T-cell (primary cell): ENCODE measurements around the gene SEPTIN5. TPM values are rescaled to one million over a fixed set of nuclear protein-coding genes. Genes with fewer than 3 reads are reported as not detected.

ENCODE experiments used
- ATAC-seq, 4 experiments: fragments of 200-7000 bp in 3 of 4; fragments of 150-1000 bp in 1 of 4; cut with Tn5 transposase; replicated peaks in 1 of 4; 1 replicate in 3 of 4; 2 replicates in 1 of 4; pipeline ENCODE4 v1.10.0; 2021; ENCODE audit warnings: moderate library complexity in 3 of 4, mild to moderate bottlenecking in 2 of 4, moderate number of reproducible peaks in 1 of 4
- CTCF ChIA-PET, 2 donors: fragments of 300-600 bp; sonication (Branson Sonifier 250); formaldehyde crosslinking; loops; one replicate each; lab custom pipeline; 2022; ENCODE audit warnings: antibody characterized with exemption in 2 of 2; lab: Charles Lee
- POLR2A ChIA-PET, 2 donors: fragments of 300-600 bp; sonication (Branson Sonifier 250); formaldehyde crosslinking; loops; one replicate each; lab custom pipeline; 2022; ENCODE audit warnings: antibody characterized with exemption in 2 of 2; lab: Charles Lee
- DNase-seq, 35 experiments: peaks; one replicate each; pipeline versions ENCODE4 v3.0.0 to v3.0.0-alpha.2; 2013 to 2023
- H3K27ac ChIP-seq: one replicate; pipeline ENCODE4 v1.5.1; 2013; ENCODE audit warnings: low read length
- H3K27me3 ChIP-seq, 2 experiments: replicated peaks in 1 of 2; 1 replicate in 1 of 2; 2 replicates in 1 of 2; pipeline versions ENCODE4 v1.6.1 to v1.7.0; 2013; ENCODE audit warnings: low read length in 1 of 2, mixed read lengths in 1 of 2; ENCODE audit not compliant: control insufficient read depth in 2 of 2, insufficient read depth in 2 of 2; ENCODE audit errors: extremely low read depth in 1 of 2
- H3K36me3 ChIP-seq, 2 donors: 1 replicate in 1 of 2; 2 replicates in 1 of 2; pipeline versions ENCODE4 v1.6.1 to v1.7.0; 2013; ENCODE audit warnings: low read length in 1 of 2; ENCODE audit not compliant: control insufficient read depth in 2 of 2, insufficient read depth in 1 of 2; ENCODE audit errors: extremely low read depth in 1 of 2
- H3K4me1 ChIP-seq, 2 experiments: 1 replicate in 1 of 2; 2 replicates in 1 of 2; pipeline versions ENCODE4 v1.6.1 to v1.7.0; 2013; ENCODE audit warnings: low read length in 2 of 2, mixed read lengths in 1 of 2; ENCODE audit not compliant: insufficient read depth in 2 of 2, control insufficient read depth in 1 of 2; ENCODE audit errors: extremely low read depth in 1 of 2
- H3K4me3 ChIP-seq, 2 donors: 1 replicate in 1 of 2; 2 replicates in 1 of 2; pipeline versions ENCODE4 v1.5.1 to v1.7.0; 2013; ENCODE audit warnings: mild to moderate bottlenecking in 2 of 2, low read length in 1 of 2, moderate library complexity in 1 of 2; ENCODE audit not compliant: control insufficient read depth in 1 of 2; ENCODE audit errors: extremely low read depth in 1 of 2
- H3K9me3 ChIP-seq: 2 replicates; pipeline ENCODE4 v1.7.0; 2013
- H3K27ac Mint-ChIP-seq, 2 donors: one replicate each; pipeline ENCODE4 v1.8.0; 2020 to 2021; ENCODE audit warnings: mild to moderate bottlenecking in 2 of 2, mixed read lengths in 2 of 2
- H3K27me3 Mint-ChIP-seq, 2 donors: one replicate each; pipeline ENCODE4 v1.8.0; 2021 to 2022; ENCODE audit warnings: mixed read lengths in 2 of 2
- H3K36me3 Mint-ChIP-seq: one replicate; pipeline ENCODE4 v1.8.0; 2021; ENCODE audit warnings: mixed read lengths
- H3K4me1 Mint-ChIP-seq, 3 donors: one replicate each; pipeline ENCODE4 v1.8.0; 2020 to 2022; ENCODE audit warnings: mixed read lengths in 3 of 3, mild to moderate bottlenecking in 1 of 3
- H3K4me3 Mint-ChIP-seq, 3 donors: one replicate each; pipeline ENCODE4 v1.8.0; 2020 to 2022; ENCODE audit warnings: mild to moderate bottlenecking in 3 of 3, mixed read lengths in 3 of 3, moderate library complexity in 3 of 3
- H3K9me3 Mint-ChIP-seq, 3 donors: one replicate each; pipeline ENCODE4 v1.8.0; 2020 to 2022; ENCODE audit warnings: mixed read lengths in 3 of 3
- WGBS: methylation state at CpG from one replicate; pipeline ENCODE4 v1.1.5; 2013; ENCODE audit warnings: missing lambda C conversion rate; ENCODE audit not compliant: insufficient coverage; 5-methylcytosine and 5-hydroxymethylcytosine counted together
- total RNA-seq, 35 experiments: library from RNA in 6 of 35; stranded (reverse) in 6 of 35; fragments of 120-200 nt in 1 of 35; gene quantifications; one replicate each; pipeline versions ENCODE4 v1.2.1 to v1.2.4 and lab custom pipeline; 2013 to 2026

The SEPTIN5 gene
- total RNA-seq, 5 donors from 2014 or later (not counting 1 experiment from before 2014, with no cell fraction given), result 0.33 to 3.2 (median 1.2) TPM

GRCh38 chr22:19735665-19736510 lies 21.6 kb downstream of the SEPTIN5 start:
- Mint-ChIP-seq H3K27me3 (no peaks in the 10 kb centered on the region), H3K9me3 (no peaks in the 10 kb centered on the region), H3K27ac (no peak overlapping the region), H3K4me1 (peaks cover 0 to under 1% (median 0%) of the 10 kb centered on the region in 3 donors), H3K4me3 (no peak overlapping the region), H3K36me3 (no peaks in the 10 kb centered on the region)
- no peak for ATAC-seq
- H3K9me3 ChIP-seq, result no peaks in the 10 kb centered on the region
- CTCF ChIA-PET, result no interaction called here
- DNase-seq, result no peak
- H3K4me1 ChIP-seq, result peaks cover 0 to 5% of the 10 kb centered on the region in 2 experiments
- POLR2A ChIA-PET, result no interaction called here
- H3K27ac ChIP-seq, result no peak overlapping the region
- peaks cover 0 to 9% of the 10 kb centered on the region in 2 experiments for H3K27me3 ChIP-seq
- H3K4me3 ChIP-seq, result no peak overlapping the region
- WGBS, result 77% methylated on average over 15 of the region's 21 CpGs
- H3K36me3 ChIP-seq, result no peaks in the 10 kb centered on the region

GRCh38 chr22:19737846-19738663 lies 23.8 kb downstream of the SEPTIN5 start:
- no peaks in the 10 kb centered on the region for H3K36me3 Mint-ChIP-seq
- ATAC-seq, result no peak

GRCh38 chr22:19738664-19739447 lies 24.6 kb downstream of the SEPTIN5 start:
- Histone ChIP-seq H3K4me1 (no peaks in the 10 kb centered on the region), H3K27me3 (peaks cover 0 to 3% of the 10 kb centered on the region in 2 experiments), H3K4me3 (no peak overlapping the region), H3K27ac (no peak overlapping the region), H3K36me3 (no peaks in the 10 kb centered on the region), H3K9me3 (no peaks in the 10 kb centered on the region)
- Mint-ChIP-seq H3K27me3 (no peaks in the 10 kb centered on the region), H3K4me3 (no peak overlapping the region), H3K4me1 (no peaks in the 10 kb centered on the region), H3K36me3 (no peaks in the 10 kb centered on the region), H3K27ac (no peak overlapping the region), H3K9me3 (no peaks in the 10 kb centered on the region)
- WGBS, result 75% methylated on average over 29 of the region's 31 CpGs
- CTCF ChIA-PET, result no interaction called here
- POLR2A ChIA-PET, result no interaction called here
- no peak for ATAC-seq
- no peak for DNase-seq

More at GRCh38 chr22:19737846-19738663, 23.8 kb downstream of the SEPTIN5 start:
- Mint-ChIP-seq H3K4me1 (no peaks in the 10 kb centered on the region), H3K9me3 (no peaks in the 10 kb centered on the region), H3K27ac (no peak overlapping the region), H3K27me3 (no peaks in the 10 kb centered on the region), H3K4me3 (no peak overlapping the region)
- no peaks in the 10 kb centered on the region for H3K9me3 ChIP-seq
- no peaks in the 10 kb centered on the region for H3K4me1 ChIP-seq
- H3K36me3 ChIP-seq, result no peaks in the 10 kb centered on the region
- H3K27me3 ChIP-seq, result peaks cover 0 to 3% of the 10 kb centered on the region in 2 experiments
- 88% methylated on average over 6 of the region's 17 CpGs for WGBS
- no peak overlapping the region for H3K4me3 ChIP-seq
- no peak overlapping the region for H3K27ac ChIP-seq
- ChIA-PET POLR2A (no interaction called here), CTCF (no interaction called here)
- no peak for DNase-seq

- WGBS, result 72% methylated on average over 15 of the region's 16 CpGs
- Histone ChIP-seq H3K36me3 (no peaks in the 10 kb centered on the region), H3K9me3 (no peaks in the 10 kb centered on the region), H3K27me3 (no peaks in the 10 kb centered on the region), H3K4me1 (no peaks in the 10 kb centered on the region), H3K27ac (no peak overlapping the region), H3K4me3 (no peak overlapping the region)
- no peaks in the 10 kb centered on the region for H3K4me1 Mint-ChIP-seq
- no peaks in the 10 kb centered on the region for H3K36me3 Mint-ChIP-seq
- no peak overlapping the region for H3K27ac Mint-ChIP-seq
- H3K27me3 Mint-ChIP-seq, result no peaks in the 10 kb centered on the region
- H3K9me3 Mint-ChIP-seq, result no peaks in the 10 kb centered on the region
- DNase-seq (no peak), ATAC-seq (no peak)
- POLR2A ChIA-PET, result no interaction called here
- CTCF ChIA-PET, result no interaction called here
- H3K4me3 Mint-ChIP-seq, result no peak overlapping the region
These were observed 25.2 kb downstream of the SEPTIN5 start for GRCh38 chr22:19739448-19739895.

- Histone ChIP-seq H3K27ac (no peak overlapping the region), H3K4me1 (no peaks in the 10 kb centered on the region), H3K36me3 (no peaks in the 10 kb centered on the region), H3K27me3 (no peaks in the 10 kb centered on the region), H3K9me3 (no peaks in the 10 kb centered on the region), H3K4me3 (no peak overlapping the region)
- 73% methylated on average over 7 of the region's 7 CpGs for WGBS
- CTCF ChIA-PET, result no interaction called here
- Mint-ChIP-seq H3K36me3 (no peaks in the 10 kb centered on the region), H3K4me3 (no peak overlapping the region), H3K4me1 (no peaks in the 10 kb centered on the region), H3K27me3 (no peaks in the 10 kb centered on the region), H3K9me3 (no peaks in the 10 kb centered on the region), H3K27ac (no peak overlapping the region)
- ATAC-seq (no peak), DNase-seq (no peak)
- POLR2A ChIA-PET, result no interaction called here
These were observed 25.7 kb downstream of the SEPTIN5 start for GRCh38 chr22:19739911-19740449.

- DNase-seq (no peak), ATAC-seq (no peak)
- Mint-ChIP-seq H3K27me3 (no peaks in the 10 kb centered on the region), H3K9me3 (no peaks in the 10 kb centered on the region), H3K27ac (no peak overlapping the region), H3K36me3 (no peaks in the 10 kb centered on the region), H3K4me1 (no peaks in the 10 kb centered on the region), H3K4me3 (no peak overlapping the region)
- ChIA-PET POLR2A (no interaction called here), CTCF (no interaction called here)
- Histone ChIP-seq H3K27me3 (no peaks in the 10 kb centered on the region), H3K9me3 (no peaks in the 10 kb centered on the region), H3K4me1 (no peaks in the 10 kb centered on the region), H3K27ac (no peak overlapping the region), H3K36me3 (no peaks in the 10 kb centered on the region), H3K4me3 (no peak overlapping the region)
- WGBS, result 89% methylated on average over 9 of the region's 15 CpGs
These were observed 26.3 kb downstream of the SEPTIN5 start for GRCh38 chr22:19740586-19740985.
